ENCODE results near the gene FLAD1. TPM values are rescaled to one million over a fixed set of nuclear protein-coding genes. Genes with fewer than 3 reads are reported as not detected.
A peak's percentile ranks its signal among the peaks of the same experiment; 100 is the strongest.

Gene FLAD1
- total RNA-seq, 1 donor from 2014 or later = 31.2 TPM

- Histone ChIP-seq H3K27ac (peak overlapping the region; percentile 97 to 98), H3K27me3 (no peaks in the 10 kb centered on the region), H3K4me3 (peak overlapping the region; percentile 92 to 94), H3K4me1 (peaks cover 18 to 48% of the 10 kb centered on the region in 2 donors), H3K36me3 (no peaks in the 10 kb centered on the region), H3K9me3 (no peaks in the 10 kb centered on the region)
- no peak for TF ChIP-seq CTCF (IDR thresholded peaks at IDR 0.05)
- intact Hi-C loops (cut with DNase I) = no loop called here
- DNase-seq (ENCODE audit: low spot score in 2 of 2) = peak; percentile 44 to 88
Observed at GRCh38 chr1:155005076-155006011, 22.2 kb downstream of the FLAD1 start.

- no peak overlapping the region for H3K4me3 ChIP-seq
Observed at GRCh38 chr1:155006601-155007101, 23.5 kb downstream of the FLAD1 start.

GRCh38 chr1:155007251-155007828 is 24.2 kb downstream of the FLAD1 start:
- intact Hi-C loops (cut with DNase I) = no loop called here
- H3K4me1 ChIP-seq = peaks cover 18 to 61% of the 10 kb centered on the region in 2 donors
- TF ChIP-seq CTCF (IDR thresholded peaks at IDR 0.05) = no peak
- H3K36me3 ChIP-seq = no peaks in the 10 kb centered on the region
- H3K4me3 ChIP-seq = peak overlapping the region in 1 of 2 donors; percentile 37
- H3K27me3 ChIP-seq = no peaks in the 10 kb centered on the region
- H3K27ac ChIP-seq = peak overlapping the region; percentile 73 to 98
- no peak for DNase-seq (ENCODE audit: low spot score in 2 of 2)
- no peaks in the 10 kb centered on the region for H3K9me3 ChIP-seq

More at GRCh38 chr1:155006601-155007101, 23.5 kb downstream of the FLAD1 start:
- Histone ChIP-seq H3K27ac (peak overlapping the region; percentile 97 to 98), H3K4me1 (peaks cover 18 to 54% of the 10 kb centered on the region in 2 donors), H3K9me3 (no peaks in the 10 kb centered on the region), H3K36me3 (no peaks in the 10 kb centered on the region), H3K27me3 (no peaks in the 10 kb centered on the region)
- intact Hi-C loops (cut with DNase I) = no loop called here
- TF ChIP-seq CTCF (IDR thresholded peaks at IDR 0.05) = no peak
- DNase-seq (ENCODE audit: low spot score in 2 of 2) = no peak

- H3K9me3 ChIP-seq = no peaks in the 10 kb centered on the region
- no peak for TF ChIP-seq CTCF (IDR thresholded peaks at IDR 0.05)
- no peaks in the 10 kb centered on the region for H3K36me3 ChIP-seq
- H3K4me3 ChIP-seq = peak overlapping the region in 1 of 2 donors; percentile 37
- peak overlapping the region; percentile 73 to 98 for H3K27ac ChIP-seq
- intact Hi-C loops (cut with DNase I) = no loop called here
- no peaks in the 10 kb centered on the region for H3K27me3 ChIP-seq
- peaks cover 18 to 62% of the 10 kb centered on the region in 2 donors for H3K4me1 ChIP-seq
- DNase-seq (ENCODE audit: low spot score in 2 of 2) = no peak
Observed at GRCh38 chr1:155008015-155008941, 25.1 kb downstream of the FLAD1 start.

- no peaks in the 10 kb centered on the region for H3K9me3 ChIP-seq
- intact Hi-C loops (cut with DNase I) = no loop called here
- H3K27me3 ChIP-seq = no peaks in the 10 kb centered on the region
- peak overlapping the region; percentile 73 to 98 for H3K27ac ChIP-seq
- H3K36me3 ChIP-seq = peaks cover 2 to 4% of the 10 kb centered on the region in 2 donors
- H3K4me3 ChIP-seq = peak overlapping the region in 1 of 2 donors; percentile 37
- peaks cover 16 to 62% of the 10 kb centered on the region in 2 donors for H3K4me1 ChIP-seq
- no peak for DNase-seq (ENCODE audit: low spot score in 2 of 2)
- no peak for TF ChIP-seq CTCF (IDR thresholded peaks at IDR 0.05)
Observed at GRCh38 chr1:155009221-155009711, 26.1 kb downstream of the FLAD1 start.
